NCI-H187 treated with DMSO at 0.1 percent for 48 hours (cell line): ENCODE measurements around the gene PRRX2.

Source experiments
- DNase-seq: peaks from one replicate; lab custom pipeline; 2025; lab: John Stamatoyannopoulos, UW

PRRX2 gene

DNA sequence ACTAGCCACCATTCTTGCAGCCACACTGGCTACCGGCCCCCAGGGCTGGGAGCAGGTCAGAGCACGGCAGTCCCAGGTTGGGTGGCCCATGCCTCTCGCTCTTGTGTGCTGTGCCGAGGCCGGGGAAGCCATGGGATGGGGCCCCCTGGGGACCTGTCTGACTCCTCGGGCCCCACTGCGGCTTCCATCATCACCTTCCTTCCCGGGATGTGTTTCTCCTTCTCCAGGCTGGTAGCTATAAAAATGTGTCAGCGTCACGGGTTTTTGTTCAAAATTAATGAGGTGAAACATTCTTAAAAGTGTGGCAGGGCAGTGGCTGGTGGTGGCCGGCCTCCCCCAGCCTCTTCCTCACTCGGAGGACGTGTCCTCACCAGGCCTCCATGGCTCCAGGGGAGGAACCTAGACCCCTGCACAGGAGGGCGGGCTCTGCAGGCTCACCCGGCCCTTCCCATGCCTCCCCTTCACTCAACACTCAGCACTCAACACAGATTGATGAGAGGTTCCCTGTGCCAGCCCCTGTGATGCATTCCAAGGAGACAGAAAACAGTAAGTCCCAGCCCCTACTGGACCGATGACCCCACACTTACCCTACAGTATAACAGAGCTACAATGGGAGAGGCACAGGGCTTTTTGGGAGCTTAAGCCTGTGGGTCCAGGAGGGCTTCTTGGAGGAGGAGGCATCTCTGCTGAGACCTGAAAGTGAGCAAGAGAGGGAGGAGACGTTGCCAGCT, 44.2 kb downstream of the PRRX2 start:
- DNase-seq: no peak

GRCh38 chr9:129710169-129710453, 44.7 kb downstream of the PRRX2 start:
- no peak for DNase-seq

- DNase-seq: no peak
Observed at GRCh38 chr9:129712634-129713401, 47.4 kb downstream of the PRRX2 start.

DNA sequence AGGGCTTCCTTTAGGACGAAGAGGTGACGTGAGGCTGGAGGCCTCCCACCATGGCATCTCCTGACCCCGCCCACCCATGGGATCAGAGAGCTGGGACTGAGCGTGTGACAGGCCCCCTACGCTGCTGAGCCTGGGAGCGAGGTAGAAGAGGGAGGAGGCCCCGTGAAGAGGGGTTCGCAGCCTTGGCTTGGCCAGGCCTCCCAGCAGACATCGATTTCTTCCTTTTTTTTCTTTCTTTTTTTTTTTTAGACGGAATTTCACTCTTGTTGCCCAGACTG, 47.9 kb downstream of the PRRX2 start:
- DNase-seq: no peak

GRCh38 chr9:129714511-129715061, 49.1 kb downstream of the PRRX2 start:
- DNase-seq: no peak

DNA sequence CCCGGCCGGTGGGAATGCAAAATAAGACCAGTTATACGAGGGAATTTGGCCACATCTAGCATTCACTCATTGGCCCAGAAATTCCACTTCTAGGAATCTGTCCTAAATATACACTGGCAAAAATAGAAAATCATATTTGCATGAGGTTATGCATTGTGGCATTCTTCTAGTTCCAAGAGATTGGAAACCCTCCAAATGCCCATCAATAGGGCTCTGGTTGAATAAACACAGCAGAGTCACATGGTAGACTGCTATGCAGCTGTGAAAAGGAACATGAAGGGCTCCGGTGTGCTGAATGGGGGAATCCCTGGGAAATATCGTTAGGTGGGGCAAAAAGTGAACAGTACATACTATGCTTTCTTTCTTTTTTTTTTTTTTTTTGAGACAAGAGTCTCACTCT, 50.6 kb downstream of the PRRX2 start:
- no peak for DNase-seq

DNA sequence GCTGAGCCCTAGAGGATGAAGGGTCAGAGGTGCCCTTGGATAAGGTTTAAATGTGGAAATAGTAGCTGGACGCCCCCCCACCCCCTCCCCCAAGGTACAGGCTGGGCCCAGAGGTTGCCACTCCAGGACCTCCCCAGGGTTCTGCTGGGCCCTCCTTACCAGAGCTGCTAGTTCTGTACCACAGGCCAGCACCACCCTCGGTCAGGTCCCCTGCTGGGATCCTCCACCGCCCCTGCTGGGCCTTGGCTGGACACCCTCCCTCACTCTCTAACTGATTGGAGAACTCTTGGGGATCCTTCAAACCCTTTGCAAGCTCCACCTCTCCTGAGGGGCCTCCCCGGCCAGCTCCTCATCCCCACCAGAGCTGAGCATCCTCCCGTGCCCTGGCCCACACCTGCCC, 52.5 kb downstream of the PRRX2 start:
- DNase-seq: no peak

DNA sequence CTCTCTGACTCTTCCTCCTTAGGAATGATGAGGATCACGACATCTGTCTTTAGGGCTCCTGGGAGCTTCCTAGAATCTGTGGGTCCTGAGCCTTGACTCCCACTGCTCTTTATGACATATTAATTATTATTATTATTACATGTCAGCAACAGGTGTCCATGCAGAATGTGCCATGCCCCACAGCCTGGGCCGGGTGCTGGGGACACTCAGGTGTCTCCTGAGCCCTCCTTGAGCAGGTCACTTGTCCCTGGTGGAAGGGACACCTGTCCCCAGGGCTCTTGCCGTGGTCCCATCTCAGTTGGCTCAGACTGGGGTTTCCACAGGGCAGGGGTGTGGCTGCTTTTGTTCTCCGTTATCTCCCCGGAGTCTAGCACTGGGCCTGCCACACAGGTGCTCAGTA, 53.2 kb downstream of the PRRX2 start:
- no peak for DNase-seq

DNA sequence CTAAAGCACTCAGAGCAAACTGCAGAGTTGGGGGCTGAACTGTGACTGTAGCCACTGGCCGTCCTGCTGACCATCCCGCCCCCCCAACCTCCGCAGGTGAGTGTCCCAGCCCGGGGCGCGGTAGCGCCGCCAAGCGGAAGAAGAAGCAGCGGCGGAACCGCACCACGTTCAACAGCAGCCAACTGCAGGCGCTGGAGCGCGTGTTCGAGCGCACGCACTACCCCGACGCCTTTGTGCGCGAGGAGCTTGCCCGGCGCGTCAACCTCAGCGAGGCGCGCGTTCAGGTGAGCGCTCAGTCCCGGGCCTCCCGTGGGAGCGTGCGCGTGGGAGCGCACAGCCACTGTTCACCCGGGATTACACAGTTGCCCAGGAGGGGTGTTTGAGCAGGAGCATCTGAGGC, 53.7 kb downstream of the PRRX2 start:
- DNase-seq: no peak

DNA sequence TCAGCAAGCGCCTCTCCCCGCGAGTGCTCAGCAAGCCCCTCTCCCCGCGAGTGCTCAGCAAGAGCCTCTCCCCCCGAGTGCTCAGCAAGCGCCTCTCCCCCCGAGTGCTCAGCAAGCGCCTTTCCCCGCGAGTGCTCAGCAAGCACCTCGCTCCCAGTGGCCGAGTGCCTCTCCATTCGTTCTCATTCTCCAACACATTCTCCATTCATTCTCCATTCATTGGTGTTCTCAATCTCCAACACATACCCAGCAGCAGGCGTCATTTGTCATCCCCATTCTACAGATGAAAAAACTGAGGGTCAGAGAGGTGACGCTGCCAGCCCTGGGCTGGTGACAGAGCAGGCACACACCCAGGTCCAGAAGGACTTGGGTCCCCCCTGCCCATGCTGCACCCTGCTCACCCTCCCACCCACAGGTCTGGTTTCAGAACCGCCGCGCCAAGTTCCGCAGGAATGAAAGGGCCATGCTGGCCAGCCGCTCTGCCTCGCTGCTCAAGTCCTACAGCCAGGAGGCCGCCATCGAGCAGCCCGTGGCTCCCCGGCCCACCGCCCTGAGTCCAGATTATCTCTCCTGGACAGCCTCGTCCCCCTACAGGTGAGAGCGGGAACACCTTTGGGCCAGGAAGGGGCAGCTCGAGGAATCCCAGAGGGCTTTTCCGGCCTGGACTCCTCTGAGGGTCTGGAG, 54.9 kb downstream of the PRRX2 start:
- no peak for DNase-seq

DNA sequence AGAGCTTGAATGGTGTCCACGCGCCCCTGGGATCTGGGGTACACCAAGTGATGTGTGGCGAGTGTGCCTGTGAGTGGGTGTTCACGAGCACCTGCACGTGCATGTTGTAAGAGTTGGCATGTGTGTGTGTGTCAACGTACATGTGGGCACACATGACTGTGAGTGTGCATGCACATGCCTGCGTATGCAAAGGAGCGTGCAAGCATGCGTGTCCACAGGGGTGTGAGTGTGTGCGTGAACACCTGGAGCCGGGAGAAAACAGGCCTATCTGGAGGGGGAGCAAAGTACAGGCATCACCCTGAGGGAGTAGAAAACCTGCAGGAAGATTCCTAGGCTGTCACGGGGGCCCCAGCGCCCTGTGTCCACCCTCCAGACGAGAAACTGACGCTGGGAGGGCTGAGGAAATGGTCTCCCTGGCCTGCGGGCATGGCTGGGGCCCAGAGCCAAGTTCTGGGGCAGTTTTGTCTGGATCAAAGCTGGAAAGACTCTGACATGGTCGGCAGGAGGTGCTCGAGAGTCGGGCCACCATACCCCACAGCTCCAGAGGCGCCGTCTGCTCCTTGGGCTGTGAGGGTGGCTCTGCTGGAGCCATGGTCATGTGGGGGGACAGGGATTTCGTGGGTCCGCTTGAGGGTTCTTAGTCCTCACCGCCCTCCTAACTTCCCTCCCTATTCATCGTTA, 55.6 kb downstream of the PRRX2 start:
- DNase-seq: no peak

DNA sequence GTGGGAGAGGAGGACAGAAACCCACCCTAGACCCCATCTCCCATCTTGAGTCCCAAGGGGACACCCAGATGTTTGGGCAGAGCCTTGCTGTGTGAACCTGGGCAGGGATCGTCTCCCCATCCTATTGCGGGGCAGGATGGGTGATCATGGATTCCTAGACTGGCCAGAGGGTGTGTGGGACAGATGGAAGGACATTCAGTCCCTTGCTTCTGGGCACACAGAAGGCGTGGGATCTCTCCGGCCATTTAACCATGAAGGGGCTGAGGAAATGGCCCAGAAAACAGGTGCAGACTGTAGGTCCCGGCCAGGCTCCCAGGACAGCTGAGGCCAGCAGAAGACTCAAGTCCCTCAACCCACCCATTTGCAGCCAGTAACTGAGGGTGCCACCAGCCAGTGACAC, 57.5 kb downstream of the PRRX2 start:
- DNase-seq: no peak

GRCh38 chr9:129724456-129725190, 59.2 kb downstream of the PRRX2 start:
- no peak for DNase-seq

DNA sequence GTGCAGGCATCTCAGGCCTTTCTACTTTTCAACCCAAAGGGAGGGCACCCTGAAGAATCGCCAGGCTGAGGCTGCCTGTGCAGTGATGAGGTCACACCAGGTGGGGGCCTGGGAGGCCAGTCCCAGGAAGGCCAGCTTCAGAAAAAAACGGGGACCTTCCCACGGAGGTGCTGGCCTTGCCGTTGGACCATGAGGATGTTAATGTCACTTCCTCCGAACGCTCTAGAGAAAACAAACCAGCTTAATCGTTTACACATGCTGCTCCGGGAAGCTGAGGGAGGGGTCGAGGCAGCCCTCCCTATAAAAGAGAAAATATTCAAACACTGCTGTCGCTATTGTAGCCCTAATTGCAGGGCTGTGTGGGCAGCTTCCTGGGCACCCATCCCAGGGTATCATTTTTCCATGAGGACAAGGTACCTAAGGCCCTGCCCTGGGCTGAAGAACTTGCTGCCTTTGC, 60.4 kb downstream of the PRRX2 start:
- DNase-seq: no peak

DNA sequence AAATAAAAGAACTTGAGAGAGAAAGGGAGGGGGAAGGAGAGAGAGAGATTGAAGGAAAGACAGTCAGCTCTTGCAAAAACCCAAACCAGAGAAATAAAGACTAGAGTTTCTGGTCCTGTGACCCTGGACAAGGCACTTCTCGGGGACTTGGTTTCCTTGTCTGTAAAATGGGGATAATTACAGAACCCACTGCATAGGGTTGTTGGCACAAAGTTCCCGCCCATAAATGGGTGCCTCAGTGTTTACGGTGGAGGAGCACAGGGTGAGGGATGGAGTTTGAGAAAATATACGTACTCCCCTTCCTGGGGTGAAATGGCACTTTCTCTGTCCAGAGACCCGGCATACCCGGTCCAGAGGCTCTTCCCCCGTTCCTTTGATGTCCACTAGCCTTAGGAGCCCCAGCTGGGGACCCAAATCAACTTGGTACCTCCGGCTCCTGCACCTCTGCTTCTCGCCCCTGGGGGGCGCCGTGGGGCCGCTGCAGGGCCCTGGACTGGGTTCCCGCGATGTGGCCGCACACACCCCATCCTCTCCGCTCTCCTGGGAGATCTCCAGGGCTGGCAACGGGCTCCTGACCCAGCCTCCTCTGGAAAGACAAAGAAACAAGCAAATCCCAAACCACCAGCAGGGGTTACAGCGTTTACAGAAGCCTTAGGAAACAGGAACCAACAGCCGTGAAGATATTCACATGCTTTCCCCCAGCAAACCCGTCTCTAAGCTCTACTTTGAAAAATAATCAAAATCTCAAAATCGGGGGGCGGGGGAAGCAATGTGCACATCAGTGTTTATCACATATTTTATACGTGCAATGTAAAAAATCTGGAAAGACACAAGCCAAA, 61.1 kb downstream of the PRRX2 start:
- no peak for DNase-seq

- DNase-seq: no peak
Observed at GRCh38 chr9:129728744-129729143, 63.3 kb downstream of the PRRX2 start.

GRCh38 chr9:129731477-129732085, 66.1 kb downstream of the PRRX2 start:
- DNase-seq: no peak

DNA sequence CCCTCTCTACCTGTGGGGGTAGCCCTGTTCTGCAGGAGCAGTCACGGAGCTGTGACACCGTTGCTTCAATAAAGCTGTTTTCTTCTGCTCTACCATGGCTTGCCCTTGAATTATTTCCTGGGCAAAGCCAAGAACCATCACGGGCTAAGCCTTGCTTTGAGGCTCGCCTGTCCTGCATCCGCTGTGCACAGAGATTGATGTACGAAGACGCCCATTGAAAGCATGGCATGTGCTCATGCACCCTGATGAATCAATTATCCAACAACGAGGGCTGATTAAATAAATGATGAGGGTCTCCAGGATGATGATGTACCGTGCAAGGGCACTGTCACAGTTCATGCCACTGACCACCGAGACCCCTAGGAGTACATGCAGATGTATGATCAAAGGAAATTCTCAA, 66.7 kb downstream of the PRRX2 start:
- no peak for DNase-seq

DNA sequence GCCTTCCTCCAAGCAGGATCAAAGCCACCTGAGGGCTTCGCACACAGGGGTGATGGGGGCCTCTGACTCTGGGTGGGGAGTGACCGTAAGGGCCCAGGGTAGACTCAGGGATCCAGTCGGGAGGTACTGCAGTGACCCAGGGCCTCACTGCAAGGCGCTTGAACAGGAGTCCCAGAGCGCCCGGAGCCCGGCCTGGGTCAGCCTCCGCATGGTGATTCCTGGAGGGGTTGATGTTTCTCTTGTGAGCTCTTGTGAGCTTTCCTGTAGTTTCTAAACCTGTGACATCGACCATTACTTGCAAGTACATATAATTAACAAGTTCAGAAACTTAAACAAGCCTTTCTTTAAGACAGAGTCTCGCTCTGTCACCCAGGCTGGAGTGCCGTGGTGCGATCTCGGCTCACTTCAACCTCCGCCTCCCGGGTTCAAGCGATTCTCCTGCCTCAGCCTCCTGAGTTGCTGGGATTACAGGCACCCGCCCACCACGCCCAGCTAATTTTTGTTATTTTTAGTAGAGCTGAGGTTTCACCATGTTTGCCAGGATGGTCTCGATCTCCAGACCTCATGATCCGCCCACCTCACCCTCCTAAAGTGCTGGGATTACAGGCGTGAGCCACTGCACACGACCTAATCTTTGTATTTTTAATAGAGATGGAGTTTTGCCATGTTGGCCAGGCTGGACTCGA, 67.6 kb downstream of the PRRX2 start:
- DNase-seq: no peak

DNA sequence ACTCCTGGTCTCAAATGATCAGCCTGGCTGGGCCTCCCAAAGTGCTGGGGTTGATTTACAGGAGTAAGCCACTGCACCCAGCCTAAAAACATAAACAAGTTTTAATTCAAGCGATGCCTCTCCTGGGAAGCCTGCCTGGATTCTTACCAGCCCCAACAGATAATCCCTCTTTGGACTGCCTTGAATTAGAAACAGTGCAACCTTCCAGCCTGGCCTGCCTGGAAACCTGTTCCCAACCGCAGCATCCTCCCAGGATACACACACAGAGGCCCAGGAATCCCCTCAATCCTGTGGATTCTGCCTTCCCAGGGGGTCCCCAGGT, 68.1 kb downstream of the PRRX2 start:
- DNase-seq: no peak
